Measurements from ENCODE around the gene NFATC1.

NFATC1 gene

GRCh38 chr18:79526468-79527460 is 131.0 kb downstream of the NFATC1 start:
- no peak for DNase-seq

- no peak for DNase-seq
These were observed 132.1 kb downstream of the NFATC1 start for GRCh38 chr18:79527656-79528315.

- DNase-seq: no peak
These were observed 132.6 kb downstream of the NFATC1 start for GRCh38 chr18:79528316-79528695.

GRCh38 chr18:79528846-79529245 is 133.1 kb downstream of the NFATC1 start:
- DNase-seq: no peak

GRCh38 chr18:79529296-79529695 is 133.6 kb downstream of the NFATC1 start:
- no peak for DNase-seq

- DNase-seq: no peak
These were observed 134.3 kb downstream of the NFATC1 start for GRCh38 chr18:79529991-79530390.

- DNase-seq: no peak
These were observed 135.1 kb downstream of the NFATC1 start for GRCh38 chr18:79530821-79531220.

GRCh38 chr18:79531386-79531785 is 135.7 kb downstream of the NFATC1 start:
- no peak for DNase-seq

- no peak for DNase-seq
These were observed 136.2 kb downstream of the NFATC1 start for GRCh38 chr18:79531926-79532312.

GRCh38 chr18:79532313-79533007 is 136.7 kb downstream of the NFATC1 start:
- no peak for DNase-seq

- DNase-seq: no peak
These were observed 137.4 kb downstream of the NFATC1 start for GRCh38 chr18:79533146-79533545.

- DNase-seq: no peak
These were observed 137.9 kb downstream of the NFATC1 start for GRCh38 chr18:79533591-79533990.

- DNase-seq: no peak
These were observed 138.6 kb downstream of the NFATC1 start for GRCh38 chr18:79534356-79534755.

- DNase-seq: no peak
These were observed 142.0 kb downstream of the NFATC1 start for GRCh38 chr18:79537758-79538157.

- DNase-seq: no peak
These were observed 142.9 kb downstream of the NFATC1 start for GRCh38 chr18:79538635-79539034.

GRCh38 chr18:79540161-79540903 is 144.6 kb downstream of the NFATC1 start:
- DNase-seq: no peak

- DNase-seq: no peak
These were observed 145.2 kb downstream of the NFATC1 start for GRCh38 chr18:79540904-79541282.

GRCh38 chr18:79542213-79542612 is 146.5 kb downstream of the NFATC1 start:
- no peak for DNase-seq

GRCh38 chr18:79542876-79543750 is 147.4 kb downstream of the NFATC1 start:
- DNase-seq: no peak

- DNase-seq: no peak
These were observed 148.2 kb downstream of the NFATC1 start for GRCh38 chr18:79543861-79544385.

GRCh38 chr18:79544386-79544963 is 148.7 kb downstream of the NFATC1 start:
- DNase-seq: no peak

Measured in GOT3 (cell line).